Fibroblast of villous mesenchyme (primary cell): ENCODE data around the gene MOSPD2. TPM values are rescaled to one million over a fixed set of nuclear protein-coding genes. Genes with fewer than 3 reads are reported as not detected.

Source experiments
- DNase-seq: peaks from one replicate; pipeline ENCODE4 v3.0.0-alpha.2; 2010; ENCODE audit warnings: low read depth
- H3K4me3 ChIP-seq: 2 replicates; pipeline ENCODE4 v1.5.1; 2011; ENCODE audit warnings: low read depth, mild to moderate bottlenecking, low read length
- CTCF ChIP-seq: IDR thresholded peaks from 2 replicates; pipeline ENCODE4 v1.5.1; 2012; ENCODE audit warnings: low read depth, mild to moderate bottlenecking, low read length; ENCODE audit not compliant: insufficient read depth
- total RNA-seq: library from RNA; depleted of rRNA; stranded (reverse); fragments of >200 nt; gene quantifications from 2 replicates; pipeline ENCODE4 v1.2.3, GENCODE V29; 2012

MOSPD2 gene
- total RNA-seq, 1 donor = 61.3 TPM

GRCh38 chrX:14873676-14874049 lies 442 bp downstream of the MOSPD2 start:
- no peak for DNase-seq
- no peak for TF ChIP-seq CTCF
- H3K4me3 ChIP-seq = peak overlapping the region; percentile 86

- H3K4me3 ChIP-seq = no peak overlapping the region
- no peak for DNase-seq
- TF ChIP-seq CTCF = no peak
These were observed 2.4 kb downstream of the MOSPD2 start for GRCh38 chrX:14875624-14876023.

- H3K4me3 ChIP-seq = no peak overlapping the region
- no peak for DNase-seq
- no peak for TF ChIP-seq CTCF
These were observed 10.6 kb downstream of the MOSPD2 start for GRCh38 chrX:14883826-14884225.

GRCh38 chrX:14884714-14885113 lies 11.5 kb downstream of the MOSPD2 start:
- H3K4me3 ChIP-seq = no peak overlapping the region
- no peak for TF ChIP-seq CTCF
- DNase-seq = no peak

- no peak for TF ChIP-seq CTCF
- DNase-seq = no peak
These were observed 13.0 kb downstream of the MOSPD2 start for GRCh38 chrX:14886252-14886651.

GRCh38 chrX:14896273-14896672 lies 23.1 kb downstream of the MOSPD2 start:
- H3K4me3 ChIP-seq = no peak overlapping the region
- TF ChIP-seq CTCF = no peak
- no peak for DNase-seq

More at GRCh38 chrX:14886252-14886651, 13.0 kb downstream of the MOSPD2 start:
- H3K4me3 ChIP-seq = no peak overlapping the region

- TF ChIP-seq CTCF = no peak
- no peak overlapping the region for H3K4me3 ChIP-seq
- no peak for DNase-seq
These were observed 23.8 kb downstream of the MOSPD2 start for GRCh38 chrX:14897042-14897441.
